ENCODE measurements around the gene UGT1A4. TPM values are rescaled to one million over a fixed set of nuclear protein-coding genes. Genes with fewer than 3 reads are reported as not detected.
"Not testable (repeated sequence)": the region's sequence is repeated elsewhere in the genome, so short reads cannot be mapped to it uniquely, and the experiment has no call there.

Gene UGT1A4
- polyA plus RNA-seq, 6 donors from 2014 or later: not detected

DNA sequence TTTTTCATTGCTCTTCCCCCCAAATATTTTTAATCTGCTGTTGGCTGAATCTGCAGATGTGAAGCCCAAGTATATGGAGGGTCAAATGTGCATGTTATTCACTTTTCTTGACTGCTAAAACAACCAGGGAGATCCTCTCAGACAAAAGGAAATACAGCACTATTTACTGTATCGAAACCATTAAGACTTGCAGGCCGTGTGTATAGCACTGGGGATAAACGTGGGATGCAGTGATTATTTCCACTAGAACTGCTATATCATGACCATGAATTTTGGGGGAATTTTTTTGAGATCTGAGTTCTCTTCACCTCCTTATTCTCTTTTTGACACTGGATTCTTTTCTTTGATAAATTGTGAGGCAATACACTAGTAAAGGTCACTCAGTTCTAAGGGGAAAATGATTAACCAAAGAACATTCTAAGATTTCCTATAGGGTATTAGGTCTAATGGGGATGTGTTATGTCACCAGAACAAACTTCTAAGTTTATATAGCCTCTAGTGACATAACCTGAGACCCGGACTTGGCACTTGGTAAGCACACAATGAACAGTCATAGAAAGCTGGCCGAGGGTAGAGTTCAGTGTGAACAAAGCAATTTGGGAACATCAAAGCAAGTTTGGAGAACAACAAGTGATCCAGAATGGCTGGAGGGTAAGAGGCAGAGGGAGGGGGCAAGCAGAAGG is 26.7 kb downstream of the UGT1A4 start:
- Mint-ChIP-seq H3K36me3 (peaks cover 12 to 13% of the 10 kb centered on the region in 2 donors), H3K9me3 (peaks cover 6 to 18% (median 11%) of the 10 kb centered on the region in 7 donors), H3K27me3 (peaks cover 37 to 50% (median 40%) of the 10 kb centered on the region in 3 donors), H3K4me3 (no peak overlapping the region), H3K4me1 (no peaks in the 10 kb centered on the region), H3K27ac (no peak overlapping the region)
- DNase-seq (no peak), ATAC-seq (ENCODE audit: low read depth in 2 of 2) (no peak)

GRCh38 chr2:233745838-233746237 is 27.3 kb downstream of the UGT1A4 start:
- Mint-ChIP-seq H3K36me3 (peaks cover 13 to 14% of the 10 kb centered on the region in 2 donors), H3K27me3 (peaks cover 36 to 47% (median 38%) of the 10 kb centered on the region in 3 donors), H3K9me3 (peaks cover 6 to 24% (median 17%) of the 10 kb centered on the region in 7 donors)
- not testable (repeated sequence) for H3K27ac Mint-ChIP-seq; DNase-seq; ATAC-seq (ENCODE audit: low read depth in 2 of 2); H3K4me1 Mint-ChIP-seq; H3K4me3 Mint-ChIP-seq

DNA sequence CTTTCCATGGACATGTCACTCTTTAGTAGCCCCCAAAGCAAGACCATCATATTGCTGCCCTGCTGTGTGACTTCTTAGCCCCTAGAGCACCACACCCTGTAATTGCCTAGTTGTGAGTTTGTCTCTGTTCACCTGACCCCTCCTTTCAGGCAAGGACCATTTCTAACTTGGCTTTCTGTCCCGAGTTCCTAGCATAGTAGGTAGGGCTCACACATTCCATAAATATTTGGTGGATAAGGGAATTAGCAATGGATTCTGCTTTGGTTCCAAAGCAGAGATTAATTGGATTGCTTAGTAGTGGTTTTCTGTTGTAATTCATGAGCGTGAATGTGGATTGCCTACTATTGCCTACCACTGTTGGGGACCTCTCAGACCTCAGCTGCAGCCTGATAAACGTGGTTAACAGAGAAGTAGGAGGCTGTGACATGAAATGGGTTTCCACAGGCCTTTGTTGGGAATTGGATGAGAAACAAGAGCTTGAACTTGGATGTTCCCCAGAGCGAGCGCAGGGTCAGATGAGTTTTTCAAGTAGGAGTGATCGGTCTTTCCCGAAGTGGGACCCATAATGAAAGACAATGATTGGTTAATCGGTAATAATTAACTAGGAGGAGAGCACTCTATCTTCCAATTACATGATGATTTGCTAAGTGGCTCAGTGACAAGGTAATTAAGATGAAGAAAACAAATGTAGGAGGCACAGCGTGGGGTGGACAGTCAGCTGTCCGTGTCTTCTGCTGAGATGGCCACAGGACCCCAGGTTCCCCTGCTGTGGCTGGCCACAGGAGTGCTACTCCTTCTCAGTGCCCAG is 28.1 kb downstream of the UGT1A4 start:
- Mint-ChIP-seq H3K9me3 (peaks cover 13 to 33% (median 25%) of the 10 kb centered on the region in 7 donors), H3K27ac (no peak overlapping the region)

DNA sequence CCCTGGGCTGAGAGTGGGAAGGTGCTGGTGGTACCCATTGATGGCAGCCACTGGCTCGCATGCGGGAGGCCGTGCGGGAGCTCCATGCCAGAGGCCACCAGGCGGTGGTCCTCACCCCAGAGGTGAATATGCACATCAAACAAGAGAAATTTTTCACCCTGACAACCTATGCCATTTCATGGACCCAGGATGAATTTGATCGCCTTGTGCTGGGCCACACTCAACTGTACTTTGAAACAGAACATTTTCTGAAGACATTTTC is 28.7 kb downstream of the UGT1A4 start:
- Mint-ChIP-seq H3K4me3 (no peak overlapping the region), H3K9me3 (peaks cover 16 to 38% (median 30%) of the 10 kb centered on the region in 7 donors), H3K27me3 (peaks cover 38 to 55% (median 49%) of the 10 kb centered on the region in 3 donors), H3K36me3 (peaks cover 20 to 26% of the 10 kb centered on the region in 2 donors), H3K4me1 (no peaks in the 10 kb centered on the region), H3K27ac (no peak overlapping the region)
- ATAC-seq (ENCODE audit: low read depth in 2 of 2): no peak
- DNase-seq: no peak

More for the DNA sequence above, 28.1 kb downstream of the UGT1A4 start:
- peaks cover 38 to 52% (median 44%) of the 10 kb centered on the region in 3 donors for H3K27me3 Mint-ChIP-seq
- ATAC-seq (ENCODE audit: low read depth in 2 of 2): no peak
- peaks cover 17 to 22% of the 10 kb centered on the region in 2 donors for H3K36me3 Mint-ChIP-seq
- DNase-seq: no peak
- no peaks in the 10 kb centered on the region for H3K4me1 Mint-ChIP-seq
- no peak overlapping the region for H3K4me3 Mint-ChIP-seq

DNA sequence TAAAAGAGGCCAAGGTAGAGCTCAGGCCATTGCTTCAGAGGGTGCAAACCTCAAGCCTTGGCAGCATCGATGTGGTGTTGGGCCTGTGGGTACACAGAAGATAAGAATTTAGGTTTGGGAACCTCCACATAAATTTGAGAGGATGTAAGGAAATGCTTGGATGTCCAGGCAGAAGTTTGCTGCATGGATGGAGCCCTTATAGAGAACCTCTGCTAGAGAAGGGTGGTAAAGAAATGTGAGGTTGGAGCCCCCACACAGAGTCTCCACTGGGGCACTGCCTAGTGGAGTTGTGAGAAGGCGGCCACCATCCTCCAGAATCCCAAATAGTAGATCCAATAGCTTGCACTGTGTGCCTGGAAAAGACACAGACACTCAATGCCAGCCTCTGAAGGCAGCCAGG is 32.2 kb downstream of the UGT1A4 start:
- H3K27ac Mint-ChIP-seq; H3K4me1 Mint-ChIP-seq; ATAC-seq (ENCODE audit: low read depth in 2 of 2); H3K4me3 Mint-ChIP-seq; DNase-seq: not testable (repeated sequence)
- H3K9me3 Mint-ChIP-seq: peaks cover 16 to 51% (median 38%) of the 10 kb centered on the region in 7 donors
- peaks cover 44 to 56% (median 56%) of the 10 kb centered on the region in 3 donors for H3K27me3 Mint-ChIP-seq
- H3K36me3 Mint-ChIP-seq: peaks cover 24 to 26% of the 10 kb centered on the region in 2 donors

DNA sequence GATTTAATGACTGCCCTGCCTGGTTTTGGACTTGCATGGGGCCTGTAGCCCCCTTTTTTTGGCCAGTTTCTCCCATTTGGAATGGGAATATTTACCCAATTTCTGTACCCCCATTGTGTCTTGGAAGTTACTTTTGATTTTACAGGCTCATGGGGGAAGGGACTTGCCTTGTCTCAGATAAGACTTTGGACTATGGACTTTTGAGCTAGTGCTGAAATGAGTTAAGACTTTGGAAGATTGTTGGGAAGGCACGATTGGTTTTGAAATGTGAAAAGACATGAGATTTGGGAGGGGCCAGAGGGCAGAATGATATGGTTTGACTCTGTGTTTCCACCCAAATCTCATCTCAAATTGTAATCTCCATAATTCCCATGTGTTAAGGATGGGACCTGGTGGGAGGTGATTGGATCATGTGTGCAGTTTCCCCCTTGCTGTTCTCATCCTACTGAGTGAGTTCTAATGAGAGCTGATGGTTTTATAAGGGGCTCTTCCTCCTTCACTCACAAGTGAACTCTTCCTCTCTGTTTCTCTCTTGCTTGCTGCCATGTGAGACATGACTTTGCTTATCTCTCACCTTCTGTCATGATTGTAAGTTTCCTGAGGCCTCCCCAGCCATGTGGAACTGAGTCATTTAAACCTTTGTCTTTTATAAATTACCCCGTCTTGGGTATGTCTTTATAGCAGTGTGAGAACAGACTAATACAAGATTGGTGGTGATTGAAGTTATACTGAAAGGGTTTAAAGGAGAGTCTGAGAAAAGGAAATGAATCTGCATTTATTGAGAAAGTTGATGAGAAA is 32.9 kb downstream of the UGT1A4 start:
- H3K36me3 Mint-ChIP-seq: peaks cover 24 to 26% of the 10 kb centered on the region in 2 donors
- H3K27ac Mint-ChIP-seq; ATAC-seq (ENCODE audit: low read depth in 2 of 2); H3K4me1 Mint-ChIP-seq; H3K4me3 Mint-ChIP-seq; DNase-seq: not testable (repeated sequence)
- peaks cover 39 to 51% (median 50%) of the 10 kb centered on the region in 3 donors for H3K27me3 Mint-ChIP-seq
- peaks cover 16 to 51% (median 38%) of the 10 kb centered on the region in 7 donors for H3K9me3 Mint-ChIP-seq

DNA sequence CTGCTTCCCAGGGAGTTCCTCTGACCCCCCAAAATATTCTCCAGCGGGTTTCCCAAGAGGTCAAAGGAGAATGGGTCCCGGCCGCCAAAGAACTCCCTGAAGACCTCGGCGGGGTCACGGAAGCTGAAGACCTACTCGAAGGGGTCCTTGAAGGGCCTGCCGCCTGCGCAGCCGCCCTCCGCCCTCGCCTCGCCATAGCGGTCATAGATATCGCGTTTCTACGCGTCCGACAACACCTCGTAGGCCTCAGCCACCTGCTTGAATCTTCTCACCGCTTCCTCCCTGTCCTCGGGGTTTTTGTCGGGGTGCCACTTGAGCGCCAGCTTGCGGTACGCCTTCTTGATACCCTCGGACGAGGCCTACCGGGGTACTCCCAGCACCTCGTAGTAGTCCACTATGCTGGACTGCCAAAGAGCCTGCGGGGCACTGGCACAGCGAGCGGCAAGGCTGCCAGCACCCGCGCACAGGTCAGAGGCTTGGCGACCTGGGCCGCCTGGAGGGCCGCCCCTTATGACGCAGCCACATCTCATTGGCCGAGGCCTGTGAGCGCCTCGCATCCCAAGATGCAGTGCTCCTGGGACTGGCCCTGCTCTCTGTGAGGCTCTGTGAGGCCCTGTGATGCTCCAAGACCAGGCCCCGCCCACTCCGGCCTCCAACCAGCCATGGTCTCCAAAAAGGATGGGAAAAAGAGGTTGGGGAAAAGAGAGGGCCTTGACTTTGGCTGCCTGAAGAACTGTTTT is 36.5 kb downstream of the UGT1A4 start:
- Mint-ChIP-seq H3K9me3 (peaks cover 10 to 36% (median 24%) of the 10 kb centered on the region in 7 donors), H3K27me3 (peaks cover 20 to 33% (median 24%) of the 10 kb centered on the region in 3 donors), H3K4me1 (no peaks in the 10 kb centered on the region), H3K27ac (no peak overlapping the region), H3K36me3 (peaks cover 13 to 19% of the 10 kb centered on the region in 2 donors), H3K4me3 (no peak overlapping the region)
- DNase-seq: no peak
- no peak for ATAC-seq (ENCODE audit: low read depth in 2 of 2)

GRCh38 chr2:233756429-233757081 is 38.0 kb downstream of the UGT1A4 start:
- H3K27me3 Mint-ChIP-seq: peaks cover 20 to 32% (median 20%) of the 10 kb centered on the region in 3 donors
- no peak for DNase-seq
- peaks cover 4 to 21% (median 11%) of the 10 kb centered on the region in 7 donors for H3K9me3 Mint-ChIP-seq
- H3K4me3 Mint-ChIP-seq: no peak overlapping the region
- H3K4me1 Mint-ChIP-seq: no peaks in the 10 kb centered on the region
- peak overlapping the region in 1 of 6 donors; percentile 62 for H3K27ac Mint-ChIP-seq
- H3K36me3 Mint-ChIP-seq: peaks cover 6 to 9% of the 10 kb centered on the region in 2 donors
- no peak for ATAC-seq (ENCODE audit: low read depth in 2 of 2)

- H3K4me3 Mint-ChIP-seq: no peak overlapping the region
Observed at GRCh38 chr2:233758141-233758540, 39.6 kb downstream of the UGT1A4 start.

GRCh38 chr2:233758849-233759248 is 40.3 kb downstream of the UGT1A4 start:
- Mint-ChIP-seq H3K36me3 (no peaks in the 10 kb centered on the region), H3K4me3 (peak overlapping the region in 1 of 8 donors; percentile 60), H3K4me1 (no peaks in the 10 kb centered on the region), H3K27me3 (peaks cover 14 to 27% (median 15%) of the 10 kb centered on the region in 3 donors), H3K9me3 (peaks cover 0 to 4% (median 3%) of the 10 kb centered on the region in 7 donors), H3K27ac (no peak overlapping the region)
- no peak for ATAC-seq (ENCODE audit: low read depth in 2 of 2)
- DNase-seq: no peak

More at GRCh38 chr2:233758141-233758540, 39.6 kb downstream of the UGT1A4 start:
- DNase-seq: no peak
- H3K9me3 Mint-ChIP-seq: peaks cover 0 to 8% (median 4%) of the 10 kb centered on the region in 7 donors
- ATAC-seq (ENCODE audit: low read depth in 2 of 2): no peak
- H3K36me3 Mint-ChIP-seq: peaks cover 0 to under 1% of the 10 kb centered on the region in 2 donors
- H3K27me3 Mint-ChIP-seq: peaks cover 10 to 24% (median 14%) of the 10 kb centered on the region in 3 donors
- no peak overlapping the region for H3K27ac Mint-ChIP-seq
- no peaks in the 10 kb centered on the region for H3K4me1 Mint-ChIP-seq

GRCh38 chr2:233760043-233760442 is 41.5 kb downstream of the UGT1A4 start, which contains the start of gene UGT1A1:
Gene UGT1A1 (plus strand): TSS chr2:233760270. CDS start chr2:233760288, 18 bp downstream.
- no peaks in the 10 kb centered on the region for H3K36me3 Mint-ChIP-seq
- H3K9me3 Mint-ChIP-seq: peaks cover 0 to 4% (median 0%) of the 10 kb centered on the region in 7 donors
- H3K4me3 Mint-ChIP-seq: peak within 1 kb of the TSS in 1 of 8 donors; percentile 60
- H3K27me3 Mint-ChIP-seq: peaks cover 20 to 36% (median 25%) of the 10 kb centered on the region in 3 donors
- peak within 1 kb of the TSS in 1 of 6 donors; percentile 48 for H3K27ac Mint-ChIP-seq
- no peaks in the 10 kb centered on the region for H3K4me1 Mint-ChIP-seq
- no peak for ATAC-seq (ENCODE audit: low read depth in 2 of 2)
- no peak for DNase-seq
